HTR-8/SVneo (cell line): Measurements from ENCODE around the gene SOX18.
A peak's percentile ranks its signal among the peaks of the same experiment; 100 is the strongest.

Source experiments
- DNase-seq: peaks from one replicate; pipeline ENCODE4 v3.0.0; 2011; ENCODE audit warnings: low spot score, mixed read lengths; ENCODE audit not compliant: insufficient read length
- FAIRE-seq: peaks from 2 replicates; lab custom pipeline; 2011; peaks lifted over from hg19 to GRCh38; lab: Jason Lieb, UNC

Gene SOX18

GRCh38 chr20:64055396-64055892, 6.0 kb upstream of the SOX18 start:
- FAIRE-seq = no peak
- DNase-seq = no peak

GRCh38 chr20:64053841-64054661, 4.6 kb upstream of the SOX18 start:
- DNase-seq (no peak), FAIRE-seq (no peak)

DNA sequence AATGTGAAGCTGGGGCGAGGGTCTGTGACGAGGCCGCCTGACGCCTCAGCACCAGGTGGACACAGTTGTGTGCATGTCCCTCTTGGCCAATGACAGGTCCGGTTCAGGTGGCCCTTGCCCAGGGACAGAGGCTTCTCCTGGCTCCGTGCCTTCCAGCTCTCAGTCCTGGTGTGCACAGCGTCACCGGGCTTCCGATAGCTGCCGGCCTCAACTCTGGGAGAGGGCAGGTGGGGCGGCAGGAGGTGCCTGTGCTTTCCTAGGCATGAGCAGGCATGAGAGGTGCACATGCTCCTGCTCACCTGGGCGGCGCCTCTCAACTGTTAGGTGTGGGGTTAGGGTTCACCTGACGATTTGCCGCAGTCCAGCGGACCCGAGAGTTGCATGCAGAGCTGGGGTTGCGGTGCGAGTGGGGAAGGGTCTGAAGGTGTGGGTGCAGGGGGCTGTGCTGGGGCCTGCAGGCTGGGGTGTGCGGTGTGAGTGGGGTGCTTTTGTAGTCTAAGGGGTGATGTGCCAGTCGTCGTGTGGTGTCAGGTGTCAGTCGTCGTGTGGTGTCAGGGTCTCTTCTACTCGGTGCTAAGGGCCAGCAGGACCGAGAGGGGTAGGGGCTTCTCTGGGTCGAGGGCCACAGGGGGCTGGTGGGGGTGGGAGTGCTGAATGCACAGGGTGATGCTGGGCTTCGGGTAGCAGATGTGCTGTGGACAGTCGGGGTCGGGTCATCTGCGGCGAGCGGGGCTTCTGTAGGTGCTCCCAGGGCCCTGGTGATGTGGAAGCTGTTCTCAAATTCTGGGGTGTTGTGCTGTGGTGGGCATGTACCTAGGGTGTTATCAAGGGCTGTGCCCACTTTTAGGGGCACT, 3.8 kb upstream of the SOX18 start:
- DNase-seq (no peak), FAIRE-seq (no peak)

DNA sequence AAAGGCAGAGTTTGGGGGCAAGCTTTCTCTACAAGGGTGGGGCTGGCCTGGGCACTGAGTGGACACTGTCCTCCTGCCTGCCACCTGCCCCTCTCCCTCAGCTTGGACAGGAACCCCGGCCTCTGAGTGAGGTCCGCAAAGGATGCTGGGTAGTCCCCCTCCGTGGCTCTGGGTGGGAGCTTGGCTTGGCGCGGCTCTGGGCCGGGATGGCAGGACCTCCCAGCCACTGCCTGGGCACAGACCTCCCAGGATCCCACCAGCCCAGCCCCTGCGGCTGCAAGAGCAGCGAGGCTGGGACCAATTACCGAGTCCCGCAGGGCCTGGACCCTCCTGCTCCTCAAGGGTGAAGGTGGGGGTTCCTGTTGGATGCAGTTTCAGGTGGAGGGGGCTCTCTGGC, 2.9 kb upstream of the SOX18 start:
- FAIRE-seq (no peak), DNase-seq (no peak)

DNA sequence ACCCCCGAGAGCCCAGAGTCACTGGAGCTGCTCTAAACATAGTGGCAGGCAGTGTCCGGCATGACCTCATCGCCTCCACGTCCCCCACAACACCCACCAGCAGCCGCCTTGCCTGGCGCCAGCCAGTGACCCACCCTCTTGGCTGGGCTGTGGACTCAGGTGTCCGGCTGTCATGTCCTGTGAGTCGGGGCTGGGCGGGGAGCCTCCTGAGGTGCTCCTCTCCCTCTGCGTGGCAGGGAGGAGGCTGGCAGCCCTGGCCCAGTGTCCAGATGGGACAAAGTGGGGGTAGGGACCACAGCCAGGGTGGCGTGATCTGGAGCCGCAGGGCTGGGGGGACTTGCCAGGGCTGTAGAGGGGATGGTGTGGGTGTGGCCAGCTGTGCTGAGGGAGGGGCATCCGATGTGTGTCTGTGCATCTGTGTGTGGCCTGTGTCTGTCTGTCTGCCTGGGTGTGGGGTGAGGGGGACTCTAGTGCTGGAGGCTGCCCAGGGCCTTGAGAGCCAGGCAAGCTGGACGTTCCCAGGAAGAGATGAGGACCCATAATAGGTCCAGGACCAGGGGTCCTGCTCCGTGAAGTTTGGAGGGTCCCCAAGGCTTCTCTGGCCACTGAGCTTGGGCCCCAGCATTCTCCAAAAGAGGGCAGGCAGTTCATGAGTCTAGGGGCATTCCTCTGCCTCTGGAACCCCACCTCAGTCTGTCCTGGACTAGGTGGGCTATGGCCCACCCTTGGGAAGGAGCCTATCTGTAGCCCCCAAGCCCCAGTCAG, 2.3 kb upstream of the SOX18 start:
- peak; percentile 82 for FAIRE-seq
- DNase-seq = no peak

- DNase-seq = no peak
- no peak for FAIRE-seq
Measured at GRCh38 chr20:64051033-64051452, 1.6 kb upstream of the SOX18 start.

DNA sequence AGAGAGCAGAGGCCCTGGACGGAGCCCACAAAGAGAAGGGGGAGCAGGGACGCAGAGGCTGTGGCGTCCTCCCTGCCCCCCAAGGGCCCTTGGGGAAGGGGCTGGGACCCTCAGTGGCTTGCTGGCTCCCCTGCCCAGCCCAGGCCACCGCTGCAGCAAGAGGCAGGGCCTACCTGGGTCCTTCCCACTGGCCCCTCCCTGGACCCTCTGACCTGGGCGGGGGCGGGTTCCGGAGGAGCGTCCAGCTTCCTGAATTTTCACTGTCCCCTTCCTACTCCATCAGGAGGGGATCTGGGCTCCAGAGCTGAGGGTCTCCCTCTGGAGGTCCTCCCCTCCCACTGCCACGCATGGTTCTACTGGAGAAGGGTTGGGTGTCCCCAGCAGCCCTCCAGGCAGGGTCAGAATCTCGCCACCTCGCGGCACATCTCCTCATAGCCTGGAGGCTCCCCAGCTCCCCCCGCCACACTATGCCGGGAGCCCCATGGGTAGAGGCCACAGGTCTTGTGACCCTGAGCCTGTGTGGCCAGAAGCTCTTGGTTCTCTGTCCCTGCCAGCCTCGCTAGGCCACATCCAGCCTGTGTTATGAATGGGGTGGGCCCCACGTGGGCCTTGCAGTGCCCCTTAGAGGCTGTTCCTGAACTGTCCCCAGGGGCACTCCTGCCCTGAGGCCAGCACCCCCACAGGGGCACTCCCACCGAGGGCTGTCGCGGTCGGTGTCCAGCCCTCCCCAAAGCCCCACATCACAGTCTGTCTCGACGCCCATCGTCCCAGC, 1.0 kb upstream of the SOX18 start:
- DNase-seq (no peak), FAIRE-seq (no peak)

DNA sequence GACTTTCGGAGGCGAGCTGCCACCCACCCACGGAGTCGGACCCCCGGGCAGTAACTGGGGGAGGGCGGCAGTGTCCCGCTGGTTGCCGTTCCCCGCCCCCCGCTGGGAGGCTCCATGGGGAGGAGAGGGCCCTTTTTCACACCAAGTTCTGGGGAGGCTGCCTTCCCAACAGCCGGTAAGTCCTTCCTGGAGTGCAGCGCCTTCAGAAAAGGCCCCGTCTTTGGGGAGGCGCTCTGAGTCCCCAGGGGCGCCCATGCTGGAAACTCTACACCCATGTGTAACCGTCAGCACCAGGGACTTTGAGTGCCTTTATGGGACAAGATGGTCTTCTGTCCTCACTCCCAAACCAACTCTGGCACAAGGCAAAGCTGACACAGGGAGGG, 430 bp upstream of the SOX18 start:
- DNase-seq = no peak

DNA sequence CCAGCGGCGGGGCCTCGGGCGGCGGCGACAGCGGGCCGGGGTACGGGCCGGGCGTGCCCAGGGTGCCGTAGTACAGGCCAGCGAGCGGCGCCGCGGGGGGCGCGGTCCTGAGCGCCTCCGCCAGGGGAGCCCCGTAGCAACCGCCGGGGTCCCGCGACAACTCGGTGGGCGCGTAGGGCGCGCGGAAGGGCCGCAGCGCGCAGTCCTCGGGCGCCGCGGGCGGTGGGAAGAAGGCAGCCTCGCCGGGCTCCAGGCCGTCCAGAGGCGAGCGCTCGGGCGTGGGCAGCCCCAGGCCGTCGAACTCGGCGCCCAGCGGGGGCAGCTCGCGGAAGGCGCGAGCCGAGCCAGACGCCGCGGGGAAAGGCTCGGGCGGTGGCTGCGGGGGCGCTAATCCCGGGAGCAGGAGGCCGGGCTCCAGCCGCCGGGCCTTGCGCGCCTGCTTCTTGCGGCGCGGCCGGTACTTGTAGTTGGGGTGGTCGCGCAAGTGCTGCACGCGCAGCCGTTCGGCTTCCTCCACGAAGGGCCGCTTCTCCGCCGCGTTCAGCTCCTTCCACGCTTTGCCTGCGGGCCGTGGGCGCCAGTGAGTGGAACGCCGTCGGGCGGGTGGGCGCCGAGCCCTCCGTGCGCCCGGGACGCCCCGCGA, 916 bp downstream of the SOX18 start:
- DNase-seq (no peak), FAIRE-seq (no peak)

More for the DNA sequence above, 430 bp upstream of the SOX18 start:
- no peak for FAIRE-seq

DNA sequence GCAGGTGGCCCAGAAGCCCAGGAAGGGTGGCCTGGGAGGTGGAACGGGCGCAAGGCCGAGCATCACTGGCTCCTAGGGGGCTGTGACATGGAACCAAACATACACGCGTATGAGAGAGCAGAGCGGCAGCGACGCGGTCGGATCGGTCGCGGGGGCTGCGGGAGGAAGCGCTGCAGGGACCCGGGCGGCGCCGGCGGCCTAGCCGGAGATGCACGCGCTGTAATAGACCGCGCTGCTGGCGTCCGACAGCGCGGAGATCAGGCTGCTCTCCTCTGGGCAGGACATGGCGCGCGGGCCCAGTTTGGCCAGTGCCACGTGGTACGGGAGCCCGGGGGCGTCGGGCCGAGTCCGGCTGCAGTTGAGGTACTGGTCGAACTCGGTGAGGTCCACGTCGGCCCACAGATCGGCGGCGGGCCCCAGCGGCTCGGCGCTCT, 1.5 kb downstream of the SOX18 start:
- no peak for DNase-seq
- peak; percentile 31 for FAIRE-seq

- no peak for DNase-seq
- peak; percentile 76 for FAIRE-seq
Measured at GRCh38 chr20:64047046-64047389, 2.4 kb downstream of the SOX18 start.

DNA sequence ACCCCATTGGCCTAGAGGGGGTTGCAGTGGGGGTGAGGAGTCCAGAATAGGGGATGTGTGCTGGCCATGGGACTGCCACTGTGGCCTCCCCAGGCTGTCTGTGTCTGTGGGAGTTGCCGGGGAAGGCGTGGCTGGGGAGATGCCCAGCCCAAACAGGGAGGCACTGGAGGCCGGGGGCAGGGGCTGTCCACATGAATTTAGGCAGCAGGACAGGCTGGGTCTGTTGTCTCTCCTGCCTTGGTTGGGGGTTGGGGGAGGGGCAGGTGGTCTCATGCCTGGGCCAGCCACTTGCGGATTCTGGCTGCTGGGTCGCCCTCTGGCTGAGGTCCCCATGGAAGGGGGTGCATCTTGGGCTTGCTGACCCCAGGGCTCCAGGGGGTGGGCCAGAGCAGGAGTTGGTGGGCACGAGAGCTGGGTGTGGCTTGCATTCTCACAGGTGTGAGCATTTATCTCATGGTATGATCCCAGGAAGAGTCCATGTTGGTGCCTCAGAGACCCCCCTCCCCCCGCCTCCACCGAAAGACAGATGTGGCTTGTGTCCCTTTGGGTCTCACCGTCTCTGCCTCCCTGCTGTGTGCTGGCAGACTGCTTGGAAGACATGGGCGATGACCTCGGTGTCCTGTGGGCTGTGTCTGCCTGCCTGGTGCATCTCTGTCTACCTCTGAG, 4.0 kb downstream of the SOX18 start:
- FAIRE-seq (peak; percentile 92), DNase-seq (no peak)

DNA sequence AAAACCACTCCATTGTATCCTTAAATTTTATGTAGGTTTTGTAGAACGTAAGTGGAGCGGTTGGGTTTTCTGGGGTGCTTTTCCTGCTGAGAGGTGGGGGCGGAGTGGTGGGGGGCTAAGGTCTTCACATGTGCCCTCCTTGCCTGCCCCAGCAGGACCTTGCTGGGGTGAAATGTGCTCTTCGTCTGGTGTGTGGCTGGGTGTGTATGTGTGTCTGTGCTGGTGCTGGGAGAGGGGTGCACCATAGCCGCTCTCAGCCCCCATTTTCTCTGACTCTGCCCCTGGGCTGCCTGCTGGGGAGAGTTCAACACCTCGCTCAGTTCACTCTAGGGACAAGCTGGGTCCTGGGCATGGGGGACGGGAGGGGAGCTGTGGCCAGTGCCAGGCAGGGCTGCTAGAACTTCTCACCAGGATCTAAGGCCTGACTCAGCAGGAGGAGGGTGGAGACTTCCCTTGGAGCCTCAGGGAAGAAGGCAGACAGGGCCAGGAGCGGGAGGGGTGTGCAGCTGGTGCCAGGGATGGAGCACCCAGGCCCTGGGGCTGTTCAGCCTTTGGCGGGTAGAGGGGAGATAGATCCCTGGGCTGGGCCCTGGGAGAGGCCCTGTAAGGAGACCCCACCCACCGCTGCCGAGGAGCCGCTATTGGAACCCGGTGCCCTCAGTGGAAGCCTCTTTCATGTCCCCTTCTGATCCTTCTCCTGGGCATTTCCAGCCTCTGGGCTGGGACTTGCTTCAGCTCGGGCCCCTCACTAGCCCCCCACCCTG, 4.8 kb downstream of the SOX18 start:
- DNase-seq (peak; percentile 94), FAIRE-seq (peak; percentile 96)

GRCh38 chr20:64043768-64044167, 5.7 kb downstream of the SOX18 start:
- DNase-seq (no peak), FAIRE-seq (no peak)

DNA sequence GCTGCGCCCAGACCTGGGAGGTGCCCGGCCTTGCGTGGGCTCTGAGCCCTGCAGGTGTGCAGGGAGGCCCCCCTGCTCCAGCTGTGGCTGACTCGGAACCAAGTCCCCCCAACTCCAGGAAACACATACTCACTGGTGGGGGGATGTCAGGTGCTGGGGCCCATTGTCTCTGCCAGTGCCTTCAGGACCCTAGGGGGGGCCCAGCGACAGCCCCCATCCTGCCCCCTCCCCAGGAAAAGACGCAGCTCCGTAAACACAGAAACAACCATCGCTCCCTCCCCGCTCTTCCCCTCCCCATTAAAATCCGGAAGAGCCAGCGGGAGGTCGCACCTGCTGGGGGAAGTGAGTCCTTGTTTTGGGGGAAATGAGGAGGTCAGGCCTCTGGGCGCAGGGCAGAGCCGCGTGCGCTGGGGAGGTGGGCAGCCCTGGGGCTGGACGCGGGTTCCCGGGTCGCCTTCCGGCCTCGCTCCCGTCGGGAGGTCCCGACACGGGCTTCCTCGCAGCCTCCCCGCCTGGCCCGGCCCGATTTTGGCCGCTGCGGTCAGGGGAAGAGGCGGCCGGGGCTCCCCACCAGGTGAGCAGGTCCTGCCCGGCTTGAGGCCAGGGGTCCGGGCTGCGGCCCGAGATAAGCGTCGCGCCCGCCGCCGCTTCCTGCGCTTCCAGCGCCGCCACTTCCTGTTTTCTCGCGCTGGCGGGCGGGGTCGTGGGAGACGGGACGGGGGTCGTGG, 7.2 kb downstream of the SOX18 start:
- no peak for DNase-seq
- FAIRE-seq = peak; percentile 40

DNA sequence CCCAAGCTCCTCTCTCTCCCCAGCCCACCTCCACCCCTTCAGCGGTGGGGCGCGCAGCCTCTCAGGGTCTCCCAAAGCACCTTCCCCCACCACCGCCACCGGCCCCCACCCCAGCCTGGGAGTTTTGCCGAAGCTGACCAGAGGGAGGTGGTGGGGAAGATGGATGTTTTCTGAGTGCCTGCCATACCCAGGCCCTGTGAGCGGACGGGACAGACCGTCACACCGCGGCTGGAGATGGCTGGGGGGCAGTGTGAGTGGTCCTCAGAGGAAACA, 7.7 kb downstream of the SOX18 start:
- DNase-seq = no peak
- no peak for FAIRE-seq

DNA sequence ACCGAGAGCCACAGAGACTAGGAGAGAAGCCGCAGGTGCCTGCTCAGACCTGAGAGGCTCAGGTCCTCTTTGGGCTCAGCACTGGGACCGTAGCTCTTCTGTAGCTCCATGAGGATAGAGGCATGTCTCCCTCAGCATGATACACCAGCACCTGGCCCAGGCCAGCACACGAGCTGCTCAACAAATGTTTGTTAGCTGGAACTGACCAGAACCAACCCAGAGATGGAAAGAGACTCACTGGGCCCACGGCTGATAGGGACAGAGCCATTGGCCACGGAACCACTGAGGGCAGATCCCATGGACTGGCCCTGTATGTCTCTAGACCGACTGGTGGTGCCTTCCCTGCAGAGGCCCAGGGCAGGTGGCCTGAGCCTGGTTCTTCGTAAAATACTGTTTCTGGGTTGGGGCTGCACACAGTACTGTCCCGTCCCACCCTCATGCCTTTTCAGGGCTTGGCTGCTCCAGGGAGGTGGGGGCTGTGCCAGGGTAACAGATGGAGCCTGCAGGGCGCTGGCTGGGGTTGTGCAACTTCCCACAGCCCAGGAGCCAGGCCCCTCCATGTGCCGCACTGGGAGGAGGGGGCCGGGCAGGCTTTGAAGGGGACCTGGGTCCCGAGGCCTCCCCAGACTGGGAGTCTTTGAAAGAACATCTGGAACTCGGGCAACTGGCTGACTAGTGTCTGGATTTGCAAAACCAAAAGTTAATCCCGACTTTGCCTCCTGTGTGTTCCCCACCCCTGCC, 8.2 kb downstream of the SOX18 start:
- FAIRE-seq = no peak
- no peak for DNase-seq
